SK-N-SH treated with all-trans-retinoic acid at 6 μM for 48 hours (cell line): ENCODE measurements around the gene RAPGEF1.

Experiments used
- ATAC-seq: fragments of 200-7000 bp; cut with Tn5 transposase; 3 replicates; pipeline ENCODE4 v1.9.1; 2020; ENCODE audit warnings: mild to moderate bottlenecking, moderate library complexity
- ARNTL ChIP-seq: fragments of 450-650 bp; formaldehyde crosslinking; IDR thresholded peaks from 2 replicates; pipeline ENCODE4 v1.5.0; 2020; ENCODE audit warnings: low read depth, mild to moderate bottlenecking, moderate library complexity, borderline replicate concordance
- BACH2 ChIP-seq: fragments of 250-450 bp; sonication (Bioruptor Pico); IDR thresholded peaks from 2 replicates; pipeline ENCODE4 v1.9.0; 2021; ENCODE audit warnings: mild to moderate bottlenecking, borderline replicate concordance
- CSDC2 ChIP-seq: fragments of 250-450 bp; sonication (Bioruptor Pico); IDR thresholded peaks from 2 replicates; pipeline ENCODE4 v1.5.0; 2020; ENCODE audit warnings: mild to moderate bottlenecking, moderate library complexity
- CSRNP3 ChIP-seq: fragments of 250-450 bp; sonication (Bioruptor Pico); IDR thresholded peaks from 2 replicates; pipeline ENCODE4 v1.5.1; 2021; ENCODE audit warnings: mild to moderate bottlenecking, moderate library complexity
- ESRRG ChIP-seq: fragments of 250-450 bp; sonication (Bioruptor Pico); IDR thresholded peaks from 2 replicates; pipeline ENCODE4 v1.6.1; 2021; ENCODE audit warnings: mild to moderate bottlenecking
- GLIS3 ChIP-seq: fragments of 250-450 bp; sonication (Bioruptor Pico); IDR thresholded peaks from 2 replicates; pipeline ENCODE4 v1.5.0; 2020; ENCODE audit warnings: mild to moderate bottlenecking, moderate library complexity
- ISL1 ChIP-seq: fragments of 250-450 bp; sonication (Bioruptor Pico); IDR thresholded peaks from 2 replicates; pipeline ENCODE4 v2.1.2; 2022; ENCODE audit warnings: mild to moderate bottlenecking, moderate library complexity
- OSR1 ChIP-seq: fragments of 250-450 bp; sonication (Bioruptor Pico); IDR thresholded peaks from 2 replicates; pipeline ENCODE4 v1.8.0; 2022; ENCODE audit warnings: moderate library complexity, mild to moderate bottlenecking, inconsistent platforms
- PPARA ChIP-seq: fragments of 250-450 bp; sonication (Bioruptor Pico); IDR thresholded peaks from 2 replicates; pipeline ENCODE4 v1.5.0; 2020; ENCODE audit warnings: mild to moderate bottlenecking, borderline replicate concordance
- SNAI2 ChIP-seq: fragments of 250-450 bp; sonication (Bioruptor Pico); IDR thresholded peaks from 2 replicates; pipeline ENCODE4 v1.5.0; 2020; ENCODE audit warnings: mild to moderate bottlenecking, moderate library complexity
- TCF4 ChIP-seq: fragments of 250-450 bp; sonication (Bioruptor Pico); IDR thresholded peaks from 2 replicates; pipeline ENCODE4 v1.8.0; 2021; ENCODE audit warnings: mild to moderate bottlenecking, moderate library complexity, borderline replicate concordance
- TSHZ2 ChIP-seq: fragments of 250-450 bp; sonication (Bioruptor Pico); IDR thresholded peaks from 2 replicates; pipeline ENCODE4 v1.5.0; 2020; ENCODE audit warnings: mild to moderate bottlenecking, moderate library complexity
- ZC3H10 ChIP-seq: fragments of 250-450 bp; sonication (Bioruptor Pico); IDR thresholded peaks from 2 replicates; pipeline ENCODE4 v1.5.1; 2021; ENCODE audit warnings: mild to moderate bottlenecking, moderate library complexity
- ZFP3 ChIP-seq: fragments of 250-450 bp; sonication (Bioruptor Pico); IDR thresholded peaks from 2 replicates; pipeline ENCODE4 v1.5.0; 2020; ENCODE audit warnings: mild to moderate bottlenecking, moderate library complexity
- ZFP30 ChIP-seq: fragments of 450-650 bp; formaldehyde crosslinking; IDR thresholded peaks from 2 replicates; pipeline ENCODE4 v1.5.0; 2022; ENCODE audit warnings: mild to moderate bottlenecking, moderate library complexity
- ZNF565 ChIP-seq: fragments of 450-650 bp; formaldehyde crosslinking; conservative IDR thresholded peaks from 2 replicates; pipeline ENCODE4 v1.5.0; 2020; ENCODE audit warnings: low read depth, mild to moderate bottlenecking, moderate library complexity
- ZNF8 ChIP-seq: fragments of 450-650 bp; formaldehyde crosslinking; IDR thresholded peaks from 2 replicates; pipeline ENCODE4 v1.5.0; 2020; ENCODE audit warnings: mild to moderate bottlenecking, moderate library complexity
- TF ChIP-seq, protein P1 (sequence below): fragments of 250-450 bp; sonication (Bioruptor Pico); IDR thresholded peaks from 2 replicates; pipeline ENCODE4 v1.8.0; 2021; ENCODE audit warnings: low read depth, mild to moderate bottlenecking, moderate library complexity, borderline replicate concordance
- TF ChIP-seq, protein P2 (sequence below): fragments of 250-450 bp; sonication (Bioruptor Pico); IDR thresholded peaks from 2 replicates; pipeline ENCODE4 v1.5.1; 2020; ENCODE audit warnings: low read depth, mild to moderate bottlenecking, moderate library complexity
- TF ChIP-seq, protein P3 (sequence below): fragments of 250-450 bp; sonication (Bioruptor Pico); IDR thresholded peaks from 2 replicates; pipeline ENCODE4 v1.8.0; 2020; ENCODE audit warnings: mild to moderate bottlenecking, moderate library complexity, borderline replicate concordance

The RAPGEF1 gene

DNA sequence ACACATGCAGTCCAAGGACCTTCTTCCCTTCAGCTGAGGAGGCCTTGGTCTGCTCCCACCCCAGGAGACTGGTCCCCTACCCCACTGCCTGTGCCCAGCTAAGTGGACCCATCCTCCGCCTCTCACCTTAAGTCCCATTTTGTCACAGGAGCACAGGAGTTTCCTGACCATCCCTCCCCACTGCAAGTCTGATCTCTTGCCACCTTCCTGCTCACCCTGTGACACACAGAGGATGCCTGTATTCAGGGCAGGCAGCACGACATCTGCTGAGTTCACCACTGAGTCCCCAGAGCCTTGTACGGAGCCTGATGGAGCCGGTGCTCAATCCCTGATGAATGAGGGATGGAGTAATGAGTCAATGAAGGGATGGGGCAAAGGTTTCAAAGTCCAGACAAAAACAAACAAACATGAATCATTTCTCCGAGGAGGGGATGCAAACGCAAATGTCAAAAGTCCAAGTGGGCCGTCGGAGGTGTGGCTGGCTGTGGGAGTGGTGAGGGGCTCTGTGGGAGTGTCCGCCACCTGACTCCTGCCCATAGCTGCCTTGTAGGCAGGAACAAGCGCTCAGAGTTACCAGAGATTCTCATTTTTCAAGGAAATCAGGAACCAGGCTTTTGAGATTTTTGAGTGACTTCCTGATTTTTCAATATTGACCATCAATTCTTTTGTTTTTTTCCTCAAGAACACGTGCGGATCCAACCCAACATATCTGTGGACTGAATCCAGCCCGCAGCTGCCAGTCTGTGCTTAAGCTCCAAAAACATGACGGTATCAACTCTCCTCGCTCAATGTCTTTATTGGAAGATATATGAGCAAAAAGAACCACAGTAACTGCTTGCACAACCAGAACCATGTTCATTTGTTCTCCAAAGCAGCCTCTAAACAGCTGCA is 4.4 kb downstream of the RAPGEF1 start:
- TF ChIP-seq, protein P1, sequence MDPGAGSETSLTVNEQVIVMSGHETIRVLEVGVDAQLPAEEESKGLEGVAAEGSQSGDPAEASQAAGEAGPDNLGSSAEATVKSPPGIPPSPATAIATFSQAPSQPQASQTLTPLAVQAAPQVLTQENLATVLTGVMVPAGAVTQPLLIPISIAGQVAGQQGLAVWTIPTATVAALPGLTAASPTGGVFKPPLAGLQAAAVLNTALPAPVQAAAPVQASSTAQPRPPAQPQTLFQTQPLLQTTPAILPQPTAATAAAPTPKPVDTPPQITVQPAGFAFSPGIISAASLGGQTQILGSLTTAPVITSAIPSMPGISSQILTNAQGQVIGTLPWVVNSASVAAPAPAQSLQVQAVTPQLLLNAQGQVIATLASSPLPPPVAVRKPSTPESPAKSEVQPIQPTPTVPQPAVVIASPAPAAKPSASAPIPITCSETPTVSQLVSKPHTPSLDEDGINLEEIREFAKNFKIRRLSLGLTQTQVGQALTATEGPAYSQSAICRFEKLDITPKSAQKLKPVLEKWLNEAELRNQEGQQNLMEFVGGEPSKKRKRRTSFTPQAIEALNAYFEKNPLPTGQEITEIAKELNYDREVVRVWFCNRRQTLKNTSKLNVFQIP, result no peak
- TF ChIP-seq, protein P2, sequence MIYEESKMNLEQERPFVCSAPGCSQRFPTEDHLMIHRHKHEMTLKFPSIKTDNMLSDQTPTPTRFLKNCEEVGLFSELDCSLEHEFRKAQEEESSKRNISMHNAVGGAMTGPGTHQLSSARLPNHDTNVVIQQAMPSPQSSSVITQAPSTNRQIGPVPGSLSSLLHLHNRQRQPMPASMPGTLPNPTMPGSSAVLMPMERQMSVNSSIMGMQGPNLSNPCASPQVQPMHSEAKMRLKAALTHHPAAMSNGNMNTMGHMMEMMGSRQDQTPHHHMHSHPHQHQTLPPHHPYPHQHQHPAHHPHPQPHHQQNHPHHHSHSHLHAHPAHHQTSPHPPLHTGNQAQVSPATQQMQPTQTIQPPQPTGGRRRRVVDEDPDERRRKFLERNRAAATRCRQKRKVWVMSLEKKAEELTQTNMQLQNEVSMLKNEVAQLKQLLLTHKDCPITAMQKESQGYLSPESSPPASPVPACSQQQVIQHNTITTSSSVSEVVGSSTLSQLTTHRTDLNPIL (CRISPR knock-in tag), result no peak
- TF ChIP-seq TSHZ2 (no peak), CSDC2 (no peak), CSRNP3 (CRISPR knock-in tag) (no peak), BACH2 (CRISPR knock-in tag) (no peak), ZFP3 (CRISPR knock-in tag) (no peak), ZNF565 (no peak)

GRCh38 chr9:131734781-131735180 is 5.1 kb downstream of the RAPGEF1 start:
- no peak for ATAC-seq
- TF ChIP-seq ZNF8 (CRISPR knock-in tag) (no peak), ZFP30 (CRISPR knock-in tag) (no peak), ZC3H10 (CRISPR knock-in tag) (no peak), ESRRG (no peak), SNAI2 (no peak), ZNF565 (no peak), ISL1 (CRISPR knock-in tag) (no peak), TCF4 (CRISPR knock-in tag) (no peak), GLIS3 (CRISPR knock-in tag) (no peak), CSRNP3 (CRISPR knock-in tag) (no peak), ARNTL (CRISPR knock-in tag) (no peak), OSR1 (CRISPR knock-in tag) (no peak), CSDC2 (no peak), PPARA (CRISPR knock-in tag) (no peak)
- TF ChIP-seq, protein P3, sequence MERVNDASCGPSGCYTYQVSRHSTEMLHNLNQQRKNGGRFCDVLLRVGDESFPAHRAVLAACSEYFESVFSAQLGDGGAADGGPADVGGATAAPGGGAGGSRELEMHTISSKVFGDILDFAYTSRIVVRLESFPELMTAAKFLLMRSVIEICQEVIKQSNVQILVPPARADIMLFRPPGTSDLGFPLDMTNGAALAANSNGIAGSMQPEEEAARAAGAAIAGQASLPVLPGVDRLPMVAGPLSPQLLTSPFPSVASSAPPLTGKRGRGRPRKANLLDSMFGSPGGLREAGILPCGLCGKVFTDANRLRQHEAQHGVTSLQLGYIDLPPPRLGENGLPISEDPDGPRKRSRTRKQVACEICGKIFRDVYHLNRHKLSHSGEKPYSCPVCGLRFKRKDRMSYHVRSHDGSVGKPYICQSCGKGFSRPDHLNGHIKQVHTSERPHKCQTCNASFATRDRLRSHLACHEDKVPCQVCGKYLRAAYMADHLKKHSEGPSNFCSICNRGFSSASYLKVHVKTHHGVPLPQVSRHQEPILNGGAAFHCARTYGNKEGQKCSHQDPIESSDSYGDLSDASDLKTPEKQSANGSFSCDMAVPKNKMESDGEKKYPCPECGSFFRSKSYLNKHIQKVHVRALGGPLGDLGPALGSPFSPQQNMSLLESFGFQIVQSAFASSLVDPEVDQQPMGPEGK (CRISPR knock-in tag), result no peak
- TF ChIP-seq, protein P2 (CRISPR knock-in tag), result no peak
- TF ChIP-seq, all 23 proteins: peak for 0

More for the DNA sequence above, 4.4 kb downstream of the RAPGEF1 start:
- no peak for ATAC-seq
